Measurements from ENCODE around the gene ANKRD44.

ANKRD44 gene

DNA sequence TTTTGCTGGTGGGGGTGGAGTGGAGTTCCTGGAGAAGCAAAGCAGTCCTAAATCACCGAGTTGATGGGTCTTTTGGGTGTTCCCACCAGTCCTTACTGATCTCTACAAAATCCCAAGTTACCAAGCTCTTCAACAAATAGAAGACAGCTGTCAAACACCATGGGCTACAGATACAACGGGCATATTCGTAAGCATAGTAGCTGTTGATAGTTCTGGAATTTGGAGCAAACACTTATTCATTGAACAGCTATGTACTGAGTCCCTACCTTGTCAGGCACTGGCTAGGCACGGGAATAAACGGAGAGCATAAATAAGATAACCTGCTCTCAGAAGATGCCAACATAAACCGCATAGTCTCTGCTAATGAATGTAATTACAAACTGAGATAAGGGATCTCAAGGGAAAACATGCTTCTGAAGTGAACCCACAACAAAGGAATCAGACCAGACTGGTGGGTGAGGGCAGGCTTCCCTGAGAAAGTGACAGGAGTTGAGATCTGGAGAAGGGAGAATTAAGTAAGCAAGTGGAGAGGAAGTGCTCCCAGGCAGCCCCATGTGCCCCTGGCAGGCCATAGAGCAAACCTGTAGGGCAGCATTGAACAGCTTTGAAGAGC is 947 bp upstream of the ANKRD44 start:
- TF ChIP-seq TAF1 (IDR thresholded peaks at IDR 0.05; ENCODE audit: borderline replicate concordance, insufficient read depth, low read length) (no peak), FOXP2 (optimal IDR thresholded peaks at IDR 0.05; ENCODE audit: borderline replicate concordance, extremely low read depth, extremely low read length, insufficient read depth) (no peak), POLR2AphosphoS5 (IDR thresholded peaks at IDR 0.05; ENCODE audit: low read depth, low read length) (no peak), SIN3A (IDR thresholded peaks at IDR 0.05; ENCODE audit: borderline replicate concordance, insufficient read depth, low read length) (no peak)
- TF ChIP-seq, protein P1, sequence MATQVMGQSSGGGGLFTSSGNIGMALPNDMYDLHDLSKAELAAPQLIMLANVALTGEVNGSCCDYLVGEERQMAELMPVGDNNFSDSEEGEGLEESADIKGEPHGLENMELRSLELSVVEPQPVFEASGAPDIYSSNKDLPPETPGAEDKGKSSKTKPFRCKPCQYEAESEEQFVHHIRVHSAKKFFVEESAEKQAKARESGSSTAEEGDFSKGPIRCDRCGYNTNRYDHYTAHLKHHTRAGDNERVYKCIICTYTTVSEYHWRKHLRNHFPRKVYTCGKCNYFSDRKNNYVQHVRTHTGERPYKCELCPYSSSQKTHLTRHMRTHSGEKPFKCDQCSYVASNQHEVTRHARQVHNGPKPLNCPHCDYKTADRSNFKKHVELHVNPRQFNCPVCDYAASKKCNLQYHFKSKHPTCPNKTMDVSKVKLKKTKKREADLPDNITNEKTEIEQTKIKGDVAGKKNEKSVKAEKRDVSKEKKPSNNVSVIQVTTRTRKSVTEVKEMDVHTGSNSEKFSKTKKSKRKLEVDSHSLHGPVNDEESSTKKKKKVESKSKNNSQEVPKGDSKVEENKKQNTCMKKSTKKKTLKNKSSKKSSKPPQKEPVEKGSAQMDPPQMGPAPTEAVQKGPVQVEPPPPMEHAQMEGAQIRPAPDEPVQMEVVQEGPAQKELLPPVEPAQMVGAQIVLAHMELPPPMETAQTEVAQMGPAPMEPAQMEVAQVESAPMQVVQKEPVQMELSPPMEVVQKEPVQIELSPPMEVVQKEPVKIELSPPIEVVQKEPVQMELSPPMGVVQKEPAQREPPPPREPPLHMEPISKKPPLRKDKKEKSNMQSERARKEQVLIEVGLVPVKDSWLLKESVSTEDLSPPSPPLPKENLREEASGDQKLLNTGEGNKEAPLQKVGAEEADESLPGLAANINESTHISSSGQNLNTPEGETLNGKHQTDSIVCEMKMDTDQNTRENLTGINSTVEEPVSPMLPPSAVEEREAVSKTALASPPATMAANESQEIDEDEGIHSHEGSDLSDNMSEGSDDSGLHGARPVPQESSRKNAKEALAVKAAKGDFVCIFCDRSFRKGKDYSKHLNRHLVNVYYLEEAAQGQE (IDR thresholded peaks at IDR 0.05; ENCODE audit: insufficient read depth in 1 of 2, low read depth in 2 of 2, low read length in 2 of 2): no peak

DNA sequence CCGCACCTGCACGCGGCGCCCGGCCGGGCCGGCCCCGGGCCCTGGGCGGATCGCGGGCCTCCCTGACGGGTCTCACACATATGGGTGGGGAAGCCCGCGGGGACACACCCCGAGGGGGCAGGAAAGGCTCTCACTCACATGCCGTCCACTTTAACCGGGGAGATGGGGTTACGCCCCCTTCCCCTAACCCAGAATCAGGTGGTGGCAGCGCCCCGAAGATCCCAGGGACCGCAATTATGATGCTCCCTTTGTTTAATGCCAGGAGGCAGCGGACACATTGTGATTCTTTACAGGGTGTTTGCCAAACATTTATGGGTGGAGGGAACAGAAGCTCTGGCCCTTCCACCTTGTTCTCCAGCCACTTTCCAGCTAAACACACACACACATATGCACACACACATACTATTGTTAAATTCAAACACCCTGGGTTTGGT is 424 bp upstream of the ANKRD44 start:
- no peak for TF ChIP-seq SIN3A (IDR thresholded peaks at IDR 0.05; ENCODE audit: borderline replicate concordance, insufficient read depth, low read length)
- no peak for TF ChIP-seq TAF1 (IDR thresholded peaks at IDR 0.05; ENCODE audit: borderline replicate concordance, insufficient read depth, low read length)
- TF ChIP-seq FOXP2 (optimal IDR thresholded peaks at IDR 0.05; ENCODE audit: borderline replicate concordance, extremely low read depth, extremely low read length, insufficient read depth): no peak
- TF ChIP-seq, protein P1 (IDR thresholded peaks at IDR 0.05; ENCODE audit: insufficient read depth in 1 of 2, low read depth in 2 of 2, low read length in 2 of 2): no peak
- TF ChIP-seq POLR2AphosphoS5 (IDR thresholded peaks at IDR 0.05; ENCODE audit: low read depth, low read length): no peak

DNA sequence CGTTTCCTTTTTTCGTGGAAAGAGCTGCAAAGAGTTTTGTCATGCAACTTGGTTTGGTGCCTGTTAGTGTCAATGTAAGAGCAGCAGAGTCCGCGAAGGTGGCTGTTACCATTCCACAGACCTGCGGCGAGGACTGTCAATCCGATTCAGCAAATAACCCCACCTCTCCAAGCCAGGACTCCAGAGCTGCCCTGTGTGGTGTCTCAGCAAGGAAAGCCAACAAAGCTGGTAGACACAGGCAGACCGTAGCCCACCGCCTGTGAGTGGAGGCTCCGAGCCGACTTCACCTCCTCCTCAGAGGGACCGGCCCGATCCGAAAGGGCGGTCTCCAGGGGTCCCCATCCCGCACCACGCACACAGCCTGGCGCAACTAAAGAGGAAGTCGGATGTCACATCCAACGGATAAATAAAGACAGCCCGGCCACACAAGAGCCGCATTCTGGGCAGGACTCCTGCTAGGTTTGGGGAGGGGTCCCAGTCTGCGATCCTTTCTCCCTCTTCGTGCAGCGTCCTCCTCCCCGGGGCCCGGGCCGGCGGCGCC is 819 bp downstream of the ANKRD44 start:
- TF ChIP-seq, protein P1 (IDR thresholded peaks at IDR 0.05; ENCODE audit: insufficient read depth in 1 of 2, low read depth in 2 of 2, low read length in 2 of 2): no peak
- TF ChIP-seq POLR2AphosphoS5 (IDR thresholded peaks at IDR 0.05; ENCODE audit: low read depth, low read length) (no peak), TAF1 (IDR thresholded peaks at IDR 0.05; ENCODE audit: borderline replicate concordance, insufficient read depth, low read length) (no peak), FOXP2 (optimal IDR thresholded peaks at IDR 0.05; ENCODE audit: borderline replicate concordance, extremely low read depth, extremely low read length, insufficient read depth) (no peak)

DNA sequence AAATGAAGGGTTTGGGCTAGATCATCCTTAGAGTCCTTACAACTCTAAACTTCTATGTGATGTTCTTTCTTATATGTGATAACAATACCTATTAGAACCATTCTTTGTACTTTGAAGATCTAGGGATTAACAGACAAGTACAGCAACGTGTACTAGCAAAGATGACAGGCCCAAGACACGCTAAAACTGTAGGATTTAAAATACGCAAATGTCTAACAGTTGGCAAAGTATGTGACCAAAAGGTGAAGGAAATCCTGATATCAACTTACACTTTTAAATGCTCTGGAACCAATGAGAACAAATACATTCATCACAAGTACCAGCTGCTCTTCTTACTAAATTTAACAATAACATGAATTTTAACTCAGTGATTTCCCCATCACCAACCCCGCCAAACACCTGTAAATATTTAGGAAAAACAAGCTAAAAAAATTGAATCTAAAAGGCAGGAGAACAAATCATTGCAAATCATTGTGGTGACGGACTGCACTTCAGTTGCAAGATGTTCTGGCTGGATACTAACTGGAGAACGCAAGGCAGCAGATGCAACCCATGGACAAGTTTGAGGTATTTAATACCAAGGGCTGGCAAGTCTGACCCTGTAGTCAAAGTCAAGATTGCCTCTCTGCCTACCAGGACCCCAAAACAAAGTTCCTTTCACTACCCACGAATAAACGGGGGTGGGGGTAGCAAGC is 1.4 kb downstream of the ANKRD44 start:
- TF ChIP-seq FOXP2 (optimal IDR thresholded peaks at IDR 0.05; ENCODE audit: borderline replicate concordance, extremely low read depth, extremely low read length, insufficient read depth) (no peak), POLR2AphosphoS5 (IDR thresholded peaks at IDR 0.05; ENCODE audit: low read depth, low read length) (no peak), SIN3A (IDR thresholded peaks at IDR 0.05; ENCODE audit: borderline replicate concordance, insufficient read depth, low read length) (no peak), TAF1 (IDR thresholded peaks at IDR 0.05; ENCODE audit: borderline replicate concordance, insufficient read depth, low read length) (no peak)
- TF ChIP-seq, protein P1 (IDR thresholded peaks at IDR 0.05; ENCODE audit: insufficient read depth in 1 of 2, low read depth in 2 of 2, low read length in 2 of 2): no peak

Measured in PFSK-1 (cell line).